GM23338 (cell line): ENCODE results near the gene AKR1D1.

Experiments
- CREB1 ChIP-seq: fragments of 250-450 bp; sonication (Bioruptor Pico); IDR thresholded peaks from 2 replicates; pipeline ENCODE4 v1.5.0; 2020; ENCODE audit warnings: low read depth, mild to moderate bottlenecking, moderate library complexity
- CTCF ChIP-seq, 2 experiments: fragments of 200-600 bp in 1 of 2; sonication (generic) in 1 of 2; conservative IDR thresholded peaks; 2 replicates each; pipeline versions ENCODE4 v1.5.1 to v1.6.1; 2016 to 2017; ENCODE audit warnings: antibody characterized with exemption in 2 of 2, low read depth in 2 of 2, mild to moderate bottlenecking in 2 of 2, moderate library complexity in 1 of 2
- EZH2 ChIP-seq: fragments of 200-600 bp; sonication (generic); IDR thresholded peaks from one replicate; pipeline ENCODE4 v1.8.0; 2017; ENCODE audit warnings: antibody characterized with exemption, mild to moderate bottlenecking, low read depth; ENCODE audit not compliant: unreplicated experiment
- EZH2phosphoT487 ChIP-seq: fragments of 200-600 bp; sonication (generic); IDR thresholded peaks from one replicate; pipeline ENCODE4 v1.8.1; 2018; ENCODE audit warnings: antibody characterized with exemption; ENCODE audit not compliant: unreplicated experiment
- POLR2AphosphoS5 ChIP-seq: IDR thresholded peaks from 2 replicates; pipeline ENCODE4 v1.6.1; 2016; ENCODE audit warnings: antibody characterized with exemption, low read depth

- TF ChIP-seq CTCF (conservative IDR thresholded peaks at IDR 0.05; ENCODE audit: low read depth in 2 of 2) = no peak
- no peak for TF ChIP-seq EZH2
- no peak for TF ChIP-seq POLR2AphosphoS5
- TF ChIP-seq CREB1 = no peak
- TF ChIP-seq EZH2phosphoT487 = no peak
Observed at GRCh38 chr7:138137423-138138171, 61.3 kb downstream of the AKR1D1 start.
